Esophagus muscularis mucosa (tissue), 4 donors: Measurements from ENCODE around the gene CADM3.

ENCODE experiments used
- CTCF ChIP-seq, 3 experiments: fragments of 200-600 bp in 2 of 3; fragments of 450-650 bp in 1 of 3; sonication (generic) in 2 of 3; IDR thresholded peaks; one replicate each; pipeline ENCODE4 v1.5.1; 2017 to 2019; ENCODE audit warnings: antibody characterized with exemption in 3 of 3, mild to moderate bottlenecking in 2 of 3, moderate library complexity in 1 of 3
- EP300 ChIP-seq: sonication (generic); formaldehyde crosslinking; IDR thresholded peaks from one replicate; pipeline ENCODE4 v1.6.1; 2017; ENCODE audit warnings: antibody characterized with exemption
- POLR2A ChIP-seq: fragments of 450-650 bp; IDR thresholded peaks from one replicate; pipeline ENCODE4 v1.6.1; 2017; ENCODE audit warnings: antibody characterized with exemption, moderate library complexity, mild to moderate bottlenecking, low read depth
- POLR2AphosphoS5 ChIP-seq, 2 donors: sonication (generic); formaldehyde crosslinking; IDR thresholded peaks; one replicate each; pipeline ENCODE4 v1.6.1; 2017; ENCODE audit warnings: antibody characterized with exemption in 2 of 2

GRCh38 chr1:159208175-159208825, 36.9 kb downstream of the CADM3 start:
- TF ChIP-seq CTCF (IDR thresholded peaks at IDR 0.05), result no peak
- no peak for TF ChIP-seq POLR2A
- TF ChIP-seq EP300, result no peak
- no peak for TF ChIP-seq POLR2AphosphoS5 (IDR thresholded peaks at IDR 0.05)
